ENCODE measurements around the gene HIVEP1. TPM values are rescaled to one million over a fixed set of nuclear protein-coding genes. Genes with fewer than 3 reads are reported as not detected.

Gene HIVEP1
- total and polyA plus RNA-seq, 12 donors, result 3.4 to 20.9 (median 13.3) TPM

- Histone ChIP-seq H3K27ac (peak overlapping the region in 1 of 10 donors; percentile 11), H3K27me3 (no peaks in the 10 kb centered on the region), H3K4me1 (peaks cover 4 to 30% (median 13%) of the 10 kb centered on the region in 9 donors), H3K9me3 (no peaks in the 10 kb centered on the region), H3K4me3 (no peak overlapping the region), H3K36me3 (no peaks in the 10 kb centered on the region)
- ATAC-seq (peak; percentile 38 to 77 (median 66)), DNase-seq (no peak)
- intact Hi-C loops (cut with DNase I), result no loop called here
- WGBS, 2 donors, result 66% methylated on average over 8 of the region's 8 CpGs
- TF ChIP-seq CTCF (IDR thresholded peaks at IDR 0.05), result no peak
These were observed 53.4 kb downstream of the HIVEP1 start for GRCh38 chr6:12065321-12066140.

GRCh38 chr6:12066297-12066696 is 54.2 kb downstream of the HIVEP1 start:
- Histone ChIP-seq H3K9me3 (no peaks in the 10 kb centered on the region), H3K4me1 (peaks cover 4 to 27% (median 16%) of the 10 kb centered on the region in 9 donors), H3K27ac (peak overlapping the region in 1 of 10 donors; percentile 11), H3K4me3 (no peak overlapping the region), H3K36me3 (no peaks in the 10 kb centered on the region), H3K27me3 (no peaks in the 10 kb centered on the region)
- DNase-seq, result no peak
- TF ChIP-seq CTCF (IDR thresholded peaks at IDR 0.05), result no peak
- intact Hi-C loops (cut with DNase I), result no loop called here
- ATAC-seq, result no peak

GRCh38 chr6:12068899-12069557 is 56.9 kb downstream of the HIVEP1 start:
- WGBS, 2 donors, result 90 to 97% methylated on average over 6 of the region's 6 CpGs
- Histone ChIP-seq H3K36me3 (no peaks in the 10 kb centered on the region), H3K27ac (no peak overlapping the region), H3K4me3 (no peak overlapping the region), H3K27me3 (no peaks in the 10 kb centered on the region), H3K4me1 (peaks cover 4 to 29% (median 17%) of the 10 kb centered on the region in 9 donors), H3K9me3 (no peaks in the 10 kb centered on the region)
- no peak for ATAC-seq
- DNase-seq, result no peak
- no peak for TF ChIP-seq CTCF (IDR thresholded peaks at IDR 0.05)
- intact Hi-C loops (cut with DNase I), result no loop called here

- Histone ChIP-seq H3K36me3 (no peaks in the 10 kb centered on the region), H3K4me3 (no peak overlapping the region), H3K4me1 (peaks cover 4 to 24% (median 17%) of the 10 kb centered on the region in 9 donors), H3K9me3 (no peaks in the 10 kb centered on the region), H3K27me3 (no peaks in the 10 kb centered on the region), H3K27ac (no peak overlapping the region)
- no peak for DNase-seq
- no peak for TF ChIP-seq CTCF (IDR thresholded peaks at IDR 0.05)
- no peak for ATAC-seq
- WGBS, 2 donors, result 95 to 97% methylated on average over 9 of the region's 9 CpGs
- intact Hi-C loops (cut with DNase I), result loop anchor here in 3 of 10 donors (10.0 kb wide), 4 partner anchors 365 to 475 kb away; no protein-coding TSS in a partner anchor
These were observed 57.9 kb downstream of the HIVEP1 start for GRCh38 chr6:12069891-12070529.

All from heart right ventricle (tissue), 16 donors.